Bronchial epithelial cell (primary cell): Measurements from ENCODE around the gene TTC4. TPM values are rescaled to one million over a fixed set of nuclear protein-coding genes. Genes with fewer than 3 reads are reported as not detected.

Experiments used
- DNase-seq: peaks from one replicate; pipeline ENCODE4 v3.0.0-alpha.2; 2010; ENCODE audit warnings: low read depth
- FAIRE-seq: peaks from 2 replicates; lab custom pipeline; 2011; peaks lifted over from hg19 to GRCh38; lab: Jason Lieb, UNC
- H3K27me3 ChIP-seq: 2 replicates; pipeline ENCODE4 v1.5.1; 2011; ENCODE audit warnings: low read length; ENCODE audit not compliant: control insufficient read depth, insufficient read depth
- H3K36me3 ChIP-seq: 2 replicates; pipeline ENCODE4 v1.5.1; 2011; ENCODE audit warnings: low read length; ENCODE audit not compliant: control insufficient read depth, insufficient read depth
- H3K4me3 ChIP-seq: 2 replicates; pipeline ENCODE4 v1.5.1; 2011; ENCODE audit warnings: mild to moderate bottlenecking, low read depth, low read length, control low read depth
- total RNA-seq: library from RNA; depleted of rRNA; stranded (reverse); fragments of >200 nt; gene quantifications from 2 replicates; pipeline ENCODE4 v1.2.1, GENCODE V29; 2014
- TF ChIP-seq, protein P1 (sequence below): IDR thresholded peaks from 2 replicates; pipeline ENCODE4 v1.5.1; 2011; ENCODE audit warnings: mild to moderate bottlenecking, moderate library complexity, low read length, control low read depth, inconsistent platforms; ENCODE audit not compliant: insufficient read depth, severe bottlenecking

Gene TTC4, protein sequence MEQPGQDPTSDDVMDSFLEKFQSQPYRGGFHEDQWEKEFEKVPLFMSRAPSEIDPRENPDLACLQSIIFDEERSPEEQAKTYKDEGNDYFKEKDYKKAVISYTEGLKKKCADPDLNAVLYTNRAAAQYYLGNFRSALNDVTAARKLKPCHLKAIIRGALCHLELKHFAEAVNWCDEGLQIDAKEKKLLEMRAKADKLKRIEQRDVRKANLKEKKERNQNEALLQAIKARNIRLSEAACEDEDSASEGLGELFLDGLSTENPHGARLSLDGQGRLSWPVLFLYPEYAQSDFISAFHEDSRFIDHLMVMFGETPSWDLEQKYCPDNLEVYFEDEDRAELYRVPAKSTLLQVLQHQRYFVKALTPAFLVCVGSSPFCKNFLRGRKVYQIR
- total RNA-seq, result 29.4 and 30.8 TPM in 2 replicates

DNA sequence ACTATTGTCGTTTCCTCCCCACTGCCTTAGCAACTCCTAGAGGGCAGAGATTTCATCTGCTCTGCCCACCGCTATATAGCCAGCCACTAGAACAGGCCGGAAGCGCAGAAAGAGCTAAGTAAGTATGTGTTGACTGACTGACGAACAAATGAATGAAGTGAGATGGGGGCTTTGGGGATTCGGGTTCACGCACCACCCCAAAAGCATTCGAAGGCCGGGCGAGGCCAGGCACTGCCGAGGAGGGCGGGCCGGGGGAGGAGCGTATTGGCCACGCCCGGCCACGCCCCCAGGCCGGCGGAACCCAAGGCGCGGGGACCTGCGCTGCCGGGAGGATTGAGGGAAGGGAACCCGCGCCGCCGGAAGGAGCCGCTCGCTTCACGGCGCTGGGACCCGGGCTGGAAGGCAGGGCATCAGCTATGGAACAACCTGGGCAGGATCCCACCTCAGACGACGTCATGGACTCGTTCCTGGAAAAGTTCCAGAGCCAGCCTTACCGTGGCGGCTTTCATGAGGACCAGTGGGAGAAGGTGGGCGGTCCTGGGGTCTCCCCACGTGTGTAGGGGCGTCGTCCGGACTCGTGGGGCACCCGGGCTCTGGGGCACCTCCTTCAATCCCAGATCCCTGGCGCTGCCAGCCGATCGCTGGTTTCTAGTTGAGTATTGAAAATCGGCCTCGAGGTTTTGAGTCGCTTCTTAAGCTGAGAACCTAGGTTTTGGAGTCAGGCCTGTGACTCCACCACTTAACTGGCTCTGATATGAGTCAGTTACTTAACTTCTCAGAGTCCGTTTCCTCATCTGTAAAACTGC is at the start of gene TTC4:
TTC4 (plus strand) TSS at position 369 of the 806 bp plus-strand sequence; CDS start at position 417, 48 bp downstream.
- DNase-seq (peak; percentile 48), FAIRE-seq (no peak)
- H3K36me3 ChIP-seq, result peaks cover 10% of the 10 kb centered on the region
- TF ChIP-seq, protein P1, sequence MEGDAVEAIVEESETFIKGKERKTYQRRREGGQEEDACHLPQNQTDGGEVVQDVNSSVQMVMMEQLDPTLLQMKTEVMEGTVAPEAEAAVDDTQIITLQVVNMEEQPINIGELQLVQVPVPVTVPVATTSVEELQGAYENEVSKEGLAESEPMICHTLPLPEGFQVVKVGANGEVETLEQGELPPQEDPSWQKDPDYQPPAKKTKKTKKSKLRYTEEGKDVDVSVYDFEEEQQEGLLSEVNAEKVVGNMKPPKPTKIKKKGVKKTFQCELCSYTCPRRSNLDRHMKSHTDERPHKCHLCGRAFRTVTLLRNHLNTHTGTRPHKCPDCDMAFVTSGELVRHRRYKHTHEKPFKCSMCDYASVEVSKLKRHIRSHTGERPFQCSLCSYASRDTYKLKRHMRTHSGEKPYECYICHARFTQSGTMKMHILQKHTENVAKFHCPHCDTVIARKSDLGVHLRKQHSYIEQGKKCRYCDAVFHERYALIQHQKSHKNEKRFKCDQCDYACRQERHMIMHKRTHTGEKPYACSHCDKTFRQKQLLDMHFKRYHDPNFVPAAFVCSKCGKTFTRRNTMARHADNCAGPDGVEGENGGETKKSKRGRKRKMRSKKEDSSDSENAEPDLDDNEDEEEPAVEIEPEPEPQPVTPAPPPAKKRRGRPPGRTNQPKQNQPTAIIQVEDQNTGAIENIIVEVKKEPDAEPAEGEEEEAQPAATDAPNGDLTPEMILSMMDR, result peak; percentile 2
- H3K4me3 ChIP-seq, result peak within 1 kb of the TSS; percentile 96
- no peaks in the 10 kb centered on the region for H3K27me3 ChIP-seq

DNA sequence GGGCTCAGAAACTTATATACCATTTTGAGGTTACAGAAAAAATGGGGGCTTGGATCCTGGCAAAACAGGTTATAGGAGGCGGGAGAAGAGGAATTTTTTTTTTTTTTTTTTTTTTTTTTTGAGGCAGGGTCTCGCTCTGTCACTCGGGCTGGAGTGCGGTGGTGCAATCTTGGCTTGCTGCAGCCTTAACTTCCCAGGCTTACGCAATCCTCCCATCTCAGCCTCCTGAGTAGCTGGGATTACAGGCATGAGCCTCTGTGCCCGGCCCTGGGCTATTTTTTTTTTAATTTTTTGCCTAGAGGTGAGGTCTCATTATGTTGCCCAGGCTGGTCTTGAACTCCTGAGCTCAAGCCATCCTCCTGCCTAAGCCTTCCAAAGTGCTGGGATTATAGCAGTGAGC is 49.3 kb upstream of the TTC4 start:
- no peak for DNase-seq
- no peak overlapping the region for H3K4me3 ChIP-seq
- no peaks in the 10 kb centered on the region for H3K27me3 ChIP-seq
- no peak for FAIRE-seq
- TF ChIP-seq, protein P1, result no peak
- no peaks in the 10 kb centered on the region for H3K36me3 ChIP-seq

DNA sequence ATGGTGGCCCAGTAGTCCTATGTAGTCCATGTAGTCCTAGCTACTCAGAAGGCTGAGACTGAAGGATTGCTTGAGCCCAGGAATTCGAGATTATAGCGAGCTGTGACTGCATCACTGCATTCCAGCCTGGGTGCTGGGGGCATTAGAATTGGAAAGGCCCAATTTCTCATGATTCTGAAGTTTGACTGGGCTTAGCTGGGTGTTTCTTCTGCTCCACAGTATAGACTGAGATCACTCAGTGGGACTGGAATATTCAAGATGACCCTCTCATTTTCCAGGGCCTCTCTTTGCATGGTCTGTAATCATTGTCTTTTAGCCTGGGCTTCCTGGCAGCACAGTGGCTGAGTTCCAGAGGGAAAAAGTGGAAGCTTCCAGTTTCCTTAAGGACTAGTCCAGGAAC is 47.9 kb upstream of the TTC4 start:
- FAIRE-seq (no peak), DNase-seq (no peak)
- TF ChIP-seq, protein P1, result no peak

DNA sequence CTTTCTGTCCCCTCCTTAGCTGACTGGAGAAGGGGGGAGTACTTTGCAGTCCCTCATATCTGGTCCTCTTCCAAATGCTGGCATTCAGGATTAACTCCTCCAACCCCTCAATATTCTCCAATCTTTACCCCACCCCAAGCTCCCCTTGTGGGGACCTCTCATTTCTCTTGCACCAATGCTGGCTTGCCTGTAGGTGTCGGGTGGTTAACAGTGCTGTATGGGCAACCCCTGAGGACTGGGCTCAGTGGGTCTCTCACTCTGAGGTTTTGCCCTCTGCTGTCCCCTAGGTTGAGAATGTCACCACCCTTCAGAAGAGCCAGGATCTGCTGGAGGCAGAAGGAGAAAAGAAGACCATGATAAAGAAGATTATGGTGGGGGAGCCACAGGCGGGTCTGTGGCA is 47.1 kb upstream of the TTC4 start:
- TF ChIP-seq, protein P1, result no peak
- FAIRE-seq, result no peak

More for the DNA sequence above, 47.9 kb upstream of the TTC4 start:
- no peaks in the 10 kb centered on the region for H3K36me3 ChIP-seq
- H3K4me3 ChIP-seq, result no peak overlapping the region
- H3K27me3 ChIP-seq, result no peaks in the 10 kb centered on the region

DNA sequence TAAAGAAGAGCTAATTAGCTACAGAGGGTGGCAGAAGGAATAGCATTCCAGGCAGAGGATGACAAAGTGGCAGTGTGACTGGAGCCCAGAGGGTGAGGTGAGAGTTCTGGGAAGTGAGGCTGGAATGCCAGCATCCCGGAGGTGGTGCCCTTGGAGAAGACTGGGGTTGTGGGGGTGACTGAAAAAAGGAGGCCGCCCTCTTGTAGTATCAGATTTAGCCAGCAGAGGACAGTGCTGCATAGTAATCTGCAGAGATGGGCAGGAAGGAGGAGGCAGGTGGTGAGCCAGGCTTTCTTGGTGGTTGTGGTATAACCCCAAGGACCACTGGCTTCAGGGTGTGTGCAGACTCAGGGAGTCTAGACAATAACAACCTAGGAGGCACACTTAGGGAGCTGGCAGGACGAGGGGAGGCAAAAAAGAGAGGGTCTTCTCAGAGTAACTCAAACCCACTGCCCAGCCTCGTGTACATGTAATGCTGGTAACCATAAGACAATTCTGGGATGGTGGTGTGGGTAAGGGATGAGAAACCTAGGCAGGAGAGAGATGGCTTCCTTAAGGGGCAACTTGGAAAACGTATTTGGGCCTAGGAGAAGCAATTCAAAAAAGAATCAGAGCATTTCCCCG is 43.6 kb upstream of the TTC4 start:
- Histone ChIP-seq H3K36me3 (no peaks in the 10 kb centered on the region), H3K4me3 (no peak overlapping the region), H3K27me3 (no peaks in the 10 kb centered on the region)
- FAIRE-seq (peak; percentile 36), DNase-seq (peak; percentile 49)
- TF ChIP-seq, protein P1, result peak; percentile 95

More for the DNA sequence above, 47.1 kb upstream of the TTC4 start:
- Histone ChIP-seq H3K27me3 (no peaks in the 10 kb centered on the region), H3K4me3 (no peak overlapping the region), H3K36me3 (no peaks in the 10 kb centered on the region)
- no peak for DNase-seq
